Vagina (tissue), 2 donors: ENCODE results near the gene RELT. TPM values are rescaled to one million over a fixed set of nuclear protein-coding genes. Genes with fewer than 3 reads are reported as not detected.
"Not testable (repeated sequence)": the region's sequence is repeated elsewhere in the genome, so short reads cannot be mapped to it uniquely, and the experiment has no call there.

Source experiments
- DNase-seq, 2 donors: peaks; one replicate each; pipeline ENCODE4 v3.0.0-alpha.2; 2017; ENCODE audit errors: extremely low spot score in 2 of 2
- H3K27ac ChIP-seq: fragments of 200-600 bp; sonication (generic); one replicate; pipeline ENCODE4 v1.5.1; 2019
- H3K27me3 ChIP-seq: fragments of 200-600 bp; sonication (generic); one replicate; pipeline ENCODE4 v1.5.1; 2019
- H3K36me3 ChIP-seq, 2 donors: fragments of 200-600 bp; sonication (generic); one replicate each; pipeline ENCODE4 v1.5.1; 2017 to 2019
- H3K4me1 ChIP-seq: fragments of 200-600 bp; sonication (generic); one replicate; pipeline ENCODE4 v1.5.1; 2019
- H3K4me3 ChIP-seq, 2 donors: fragments of 200-600 bp; sonication (generic); 1 replicate in 1 of 2; 2 replicates in 1 of 2; pipeline ENCODE4 v1.5.1; 2016 to 2019
- H3K9me3 ChIP-seq: fragments of 200-600 bp; sonication (generic); one replicate; pipeline ENCODE4 v1.5.1; 2019
- CTCF ChIP-seq, 3 experiments: fragments of 450-650 bp in 2 of 3; fragments of 200-600 bp in 1 of 3; sonication (generic) in 1 of 3; IDR thresholded peaks; one replicate each; pipeline ENCODE4 v1.5.1; 2017 to 2019; ENCODE audit warnings: antibody characterized with exemption in 3 of 3, mild to moderate bottlenecking in 2 of 3, moderate library complexity in 2 of 3
- POLR2A ChIP-seq, 2 donors: fragments of 450-650 bp; IDR thresholded peaks; one replicate each; pipeline ENCODE4 v1.6.1; 2017; ENCODE audit warnings: antibody characterized with exemption in 2 of 2, mild to moderate bottlenecking in 2 of 2, moderate library complexity in 2 of 2
- POLR2AphosphoS5 ChIP-seq, 2 donors: sonication (generic); formaldehyde crosslinking; IDR thresholded peaks; one replicate each; pipeline ENCODE4 v1.9.0; 2017; ENCODE audit warnings: antibody characterized with exemption in 2 of 2, mild to moderate bottlenecking in 2 of 2, low read depth in 1 of 2; ENCODE audit not compliant: insufficient read depth in 1 of 2
- intact Hi-C: fragments of 100-400 bp; cut with DNase I; formaldehyde crosslinking; loops from one replicate; pipeline ENCODE4 v1.15.1; 2023
- total RNA-seq: library from RNA; depleted of rRNA; stranded (reverse); fragments of >200 nt; gene quantifications from one replicate; pipeline ENCODE4 v1.2.3, GENCODE V29; 2016

RELT gene
- total RNA-seq, 1 donor from 2014 or later: 6.1 TPM

GRCh38 chr11:73429121-73429750, 53.0 kb downstream of the RELT start:
- H3K27ac ChIP-seq: no peak overlapping the region
- H3K4me3 ChIP-seq: no peak overlapping the region
- H3K27me3 ChIP-seq: no peaks in the 10 kb centered on the region
- H3K36me3 ChIP-seq: no peaks in the 10 kb centered on the region
- intact Hi-C loops: no loop called here
- H3K9me3 ChIP-seq: no peaks in the 10 kb centered on the region
- DNase-seq: no peak
- TF ChIP-seq CTCF (IDR thresholded peaks at IDR 0.05) (no peak), POLR2AphosphoS5 (IDR thresholded peaks at IDR 0.05; ENCODE audit: insufficient read depth in 1 of 2, low read depth in 1 of 2) (no peak), POLR2A (IDR thresholded peaks at IDR 0.05) (no peak)
- H3K4me1 ChIP-seq: no peaks in the 10 kb centered on the region

GRCh38 chr11:73430326-73430725, 54.1 kb downstream of the RELT start:
- H3K27me3 ChIP-seq: no peaks in the 10 kb centered on the region
- no peak for DNase-seq
- intact Hi-C loops: no loop called here
- no peaks in the 10 kb centered on the region for H3K36me3 ChIP-seq
- no peaks in the 10 kb centered on the region for H3K4me1 ChIP-seq
- H3K9me3 ChIP-seq: no peaks in the 10 kb centered on the region
- H3K4me3 ChIP-seq: no peak overlapping the region
- TF ChIP-seq CTCF (IDR thresholded peaks at IDR 0.05): no peak
- no peak for TF ChIP-seq POLR2AphosphoS5 (IDR thresholded peaks at IDR 0.05; ENCODE audit: insufficient read depth in 1 of 2, low read depth in 1 of 2)
- no peak for TF ChIP-seq POLR2A (IDR thresholded peaks at IDR 0.05)
- no peak overlapping the region for H3K27ac ChIP-seq

- DNase-seq: no peak
- H3K9me3 ChIP-seq: no peaks in the 10 kb centered on the region
- no peaks in the 10 kb centered on the region for H3K36me3 ChIP-seq
- no peak for TF ChIP-seq POLR2AphosphoS5 (IDR thresholded peaks at IDR 0.05; ENCODE audit: insufficient read depth in 1 of 2, low read depth in 1 of 2)
- no peak for TF ChIP-seq CTCF (IDR thresholded peaks at IDR 0.05)
- TF ChIP-seq POLR2A (IDR thresholded peaks at IDR 0.05): no peak
- H3K4me3 ChIP-seq: no peak overlapping the region
- H3K4me1 ChIP-seq: no peaks in the 10 kb centered on the region
- H3K27me3 ChIP-seq: no peaks in the 10 kb centered on the region
- intact Hi-C loops: no loop called here
- H3K27ac ChIP-seq: no peak overlapping the region
Observed at GRCh38 chr11:73431396-73431795, 55.2 kb downstream of the RELT start.

GRCh38 chr11:73436859-73437258, 60.7 kb downstream of the RELT start:
- H3K27ac ChIP-seq, DNase-seq, intact Hi-C loops, H3K27me3 ChIP-seq, H3K4me1 ChIP-seq, H3K36me3 ChIP-seq, H3K9me3 ChIP-seq, H3K4me3 ChIP-seq: not testable (repeated sequence)

GRCh38 chr11:73439002-73439843, 63.0 kb downstream of the RELT start:
- intact Hi-C loops: no loop called here
- no peak for DNase-seq
- peaks cover 5% of the 10 kb centered on the region for H3K4me1 ChIP-seq
- TF ChIP-seq POLR2AphosphoS5 (IDR thresholded peaks at IDR 0.05; ENCODE audit: insufficient read depth in 1 of 2, low read depth in 1 of 2) (no peak), CTCF (IDR thresholded peaks at IDR 0.05) (no peak), POLR2A (IDR thresholded peaks at IDR 0.05) (no peak)
- H3K9me3 ChIP-seq: no peaks in the 10 kb centered on the region
- no peak overlapping the region for H3K27ac ChIP-seq
- no peaks in the 10 kb centered on the region for H3K27me3 ChIP-seq
- H3K4me3 ChIP-seq: no peak overlapping the region
- H3K36me3 ChIP-seq: no peaks in the 10 kb centered on the region
